Stimulated activated CD4-positive, alpha-beta T cell treated with anti-CD3 and anti-CD28 coated beads, TNF-alpha, amount 100 ng/mL, for 24 hours (primary cell): ENCODE results near the gene RPS6KA1.
A peak's percentile ranks its signal among the peaks of the same experiment; 100 is the strongest.

Experiments used
- DNase-seq, 3 experiments: peaks; one replicate each; pipeline ENCODE4 v3.0.0-alpha.2; 2020; ENCODE audit warnings: low read depth in 3 of 3

RPS6KA1 gene

GRCh38 chr1:26531651-26532131 is 2.1 kb downstream of the RPS6KA1 start:
- no peak for DNase-seq

DNA sequence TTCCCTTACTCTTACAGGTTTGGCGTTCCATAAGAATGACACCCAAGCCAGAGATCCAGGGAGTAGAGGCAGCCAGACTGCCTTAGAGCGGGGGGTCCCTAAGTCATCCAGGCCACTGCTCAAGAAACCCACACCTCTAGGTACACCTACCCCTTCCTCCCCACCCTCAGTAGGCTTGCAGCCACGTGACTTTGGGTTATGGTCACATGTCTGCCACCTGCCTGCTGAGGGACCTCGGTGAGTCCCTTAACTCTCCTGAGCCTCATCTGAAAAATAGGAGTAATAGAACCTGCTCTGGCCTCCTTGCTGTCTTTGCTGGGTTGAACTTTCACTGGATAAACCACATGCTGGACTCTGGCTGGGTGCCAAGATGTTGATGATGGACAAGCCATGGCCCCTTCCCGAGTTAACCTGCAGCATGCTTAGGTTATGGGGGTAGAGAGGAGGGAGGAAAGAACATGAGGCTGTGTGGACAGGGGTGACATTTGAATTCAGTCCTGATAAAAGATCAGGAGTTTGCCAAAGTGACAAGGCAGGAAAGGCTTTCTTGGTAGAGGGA is 4.5 kb downstream of the RPS6KA1 start:
- no peak for DNase-seq

DNA sequence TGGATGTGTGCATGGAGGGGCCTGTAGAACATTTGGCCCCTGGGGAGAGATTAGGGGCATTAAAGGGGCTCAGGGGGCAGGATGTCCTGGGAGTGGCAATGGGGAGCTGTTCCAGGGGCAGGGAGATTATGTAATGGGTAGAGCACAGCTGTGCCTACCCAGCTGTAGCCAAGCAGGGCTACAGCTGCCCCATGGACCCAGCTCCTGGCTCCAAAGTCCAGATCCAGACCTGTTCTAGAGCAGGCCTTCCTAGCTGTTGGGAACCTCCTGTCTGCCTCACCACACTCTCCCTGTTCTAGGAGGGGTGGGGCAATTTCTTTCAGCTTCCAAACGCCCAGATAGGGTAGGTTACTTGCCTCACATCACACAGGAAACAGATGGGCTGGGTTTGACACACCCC is 5.6 kb downstream of the RPS6KA1 start:
- no peak for DNase-seq

DNA sequence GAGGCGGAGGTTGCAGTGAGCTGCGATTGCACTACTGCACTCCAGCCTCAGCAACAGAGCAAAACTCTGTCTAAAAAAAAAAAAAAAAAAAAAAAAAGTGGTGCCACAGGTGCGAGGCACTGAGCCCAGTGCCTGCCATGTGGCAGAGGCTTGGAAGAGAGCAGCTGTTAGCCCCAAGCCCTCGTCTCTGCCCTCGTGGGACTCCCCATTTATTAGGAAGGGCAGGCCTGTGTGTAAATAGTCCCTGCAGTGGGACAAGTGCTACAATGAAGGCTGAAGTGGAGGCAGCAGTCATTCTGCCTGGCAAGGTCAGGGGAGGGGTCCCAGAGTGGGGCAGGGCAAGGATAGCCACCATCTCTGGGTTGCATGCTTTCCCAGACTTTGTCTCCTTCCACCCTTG is 6.5 kb downstream of the RPS6KA1 start:
- DNase-seq = no peak

DNA sequence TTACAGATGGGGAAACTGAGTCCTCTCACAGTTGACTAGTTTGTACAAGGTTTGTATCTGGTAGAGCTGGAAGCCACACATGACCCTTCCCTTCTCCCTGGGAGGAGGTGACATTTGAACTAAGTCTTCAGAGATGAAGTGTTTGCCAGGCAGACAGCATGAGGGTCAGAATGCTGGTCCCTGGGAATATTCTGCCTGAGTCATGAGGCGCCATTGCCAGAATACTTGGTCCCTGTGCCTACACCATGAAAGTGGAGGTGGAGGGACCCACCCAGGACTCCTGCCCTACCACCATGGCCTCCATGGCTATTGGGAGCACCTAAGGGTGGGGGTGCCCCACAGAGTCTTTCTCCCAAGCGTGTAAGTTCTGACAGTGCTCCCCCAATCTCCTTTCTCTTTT is 7.0 kb downstream of the RPS6KA1 start:
- DNase-seq = no peak

DNA sequence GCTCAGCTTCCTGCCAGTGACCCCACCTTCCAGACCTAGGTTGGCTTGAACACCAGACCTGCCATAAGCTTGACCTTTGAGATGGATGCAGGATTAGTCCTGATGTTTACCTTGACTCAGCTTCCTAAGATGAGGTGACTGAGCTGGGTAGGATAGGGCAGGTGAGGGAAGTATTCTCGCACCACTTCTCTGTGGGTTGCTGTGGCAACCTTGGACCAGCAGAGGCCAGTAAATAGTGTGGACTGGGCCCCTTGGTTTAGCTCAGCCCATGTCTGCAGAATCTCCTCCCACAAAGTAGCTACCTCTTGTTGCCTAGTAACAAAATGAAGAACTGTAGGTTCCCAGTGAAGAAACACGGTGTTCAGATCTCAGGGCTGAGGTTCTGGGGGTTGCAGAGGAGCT is 8.4 kb downstream of the RPS6KA1 start:
- no peak for DNase-seq

GRCh38 chr1:26538480-26539412 is 9.2 kb downstream of the RPS6KA1 start:
- DNase-seq = peak in 2 of 3 experiments; percentile 29 to 44

GRCh38 chr1:26539722-26540121 is 10.2 kb downstream of the RPS6KA1 start:
- no peak for DNase-seq

DNA sequence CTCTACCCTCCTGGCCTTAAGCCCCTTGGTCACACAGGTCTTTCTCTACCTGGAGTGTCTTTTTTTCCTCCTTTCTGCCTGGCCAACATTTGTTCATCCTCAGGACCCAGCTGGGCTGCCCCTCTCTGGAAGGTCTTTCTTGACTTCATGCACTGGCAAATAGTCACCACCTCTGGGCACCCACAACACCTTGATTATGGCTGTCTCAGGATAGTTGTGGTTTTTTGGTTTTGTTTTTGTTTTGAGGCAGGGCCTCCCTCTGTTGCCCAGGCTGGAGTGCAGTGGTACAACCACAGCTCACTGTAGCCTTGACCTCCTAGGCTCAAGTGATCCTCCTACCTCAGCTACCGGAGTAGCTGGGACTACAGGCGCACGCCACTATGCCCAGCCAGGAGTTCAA is 10.8 kb downstream of the RPS6KA1 start:
- DNase-seq = no peak

DNA sequence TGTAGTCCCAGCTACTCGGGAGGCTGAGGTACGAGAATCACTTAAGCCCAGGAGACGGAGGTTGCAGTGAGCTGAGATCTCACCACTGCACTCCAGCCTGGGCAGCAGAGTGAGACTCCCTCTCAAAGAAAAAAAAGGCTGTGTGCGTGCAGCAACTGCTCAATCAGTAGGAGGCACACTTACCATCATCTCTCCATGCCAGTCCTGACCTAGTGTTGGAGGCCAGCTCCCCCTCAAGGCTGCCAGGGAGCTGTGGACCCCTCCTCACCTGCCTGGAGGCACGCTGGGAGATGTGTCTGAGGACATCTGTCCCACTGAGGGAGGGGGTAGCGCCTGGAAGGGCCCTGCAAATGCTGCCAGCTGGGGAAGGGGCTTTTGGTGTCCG is 11.9 kb downstream of the RPS6KA1 start:
- DNase-seq = no peak

DNA sequence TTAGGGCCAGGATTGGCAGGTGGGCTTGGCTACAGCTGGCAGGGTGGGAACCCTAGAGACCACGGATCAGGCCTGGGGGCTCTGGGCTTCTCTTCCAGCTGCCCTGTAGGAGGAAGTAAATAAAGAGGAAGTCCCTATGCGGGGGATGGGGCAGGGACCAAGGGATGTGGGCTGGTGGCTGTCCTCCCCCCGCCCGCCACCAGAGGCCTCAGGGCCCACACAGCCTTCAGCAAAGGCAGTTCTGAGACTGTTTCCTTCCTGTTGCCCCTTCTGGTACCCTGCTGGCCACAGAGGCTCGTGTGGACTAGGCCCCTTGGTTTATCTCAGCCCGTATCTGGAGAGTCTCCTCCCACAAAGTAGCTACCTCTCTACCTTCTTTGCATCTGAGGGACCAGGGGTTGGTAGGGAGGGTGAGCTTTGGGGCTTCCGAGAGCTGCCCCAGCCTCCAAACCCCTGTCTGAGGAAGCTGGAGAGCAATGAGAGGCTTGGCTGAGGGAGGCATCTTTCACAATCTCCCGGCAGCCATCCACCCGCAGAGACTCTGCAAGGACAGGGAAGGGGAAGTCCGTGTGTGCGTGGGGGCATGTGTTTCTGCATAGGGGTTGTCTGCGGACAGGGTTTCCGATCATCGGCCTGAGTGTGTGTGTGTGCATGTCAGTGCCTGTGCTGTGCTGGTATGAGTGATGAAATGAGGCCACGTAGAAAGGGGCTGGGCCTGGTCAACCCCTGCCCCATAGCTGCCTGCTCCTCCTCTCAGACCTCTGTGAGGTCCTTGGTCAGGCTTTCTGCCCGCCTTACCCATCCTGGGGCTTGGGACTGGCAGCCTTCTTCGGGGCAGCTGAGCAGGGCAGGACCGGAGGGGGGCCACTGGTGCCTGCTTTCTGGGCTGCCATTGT is 12.5 kb downstream of the RPS6KA1 start:
- DNase-seq = peak; percentile 34 to 82 (median 54)

GRCh38 chr1:26542771-26543451 is 13.3 kb downstream of the RPS6KA1 start:
- DNase-seq = no peak

DNA sequence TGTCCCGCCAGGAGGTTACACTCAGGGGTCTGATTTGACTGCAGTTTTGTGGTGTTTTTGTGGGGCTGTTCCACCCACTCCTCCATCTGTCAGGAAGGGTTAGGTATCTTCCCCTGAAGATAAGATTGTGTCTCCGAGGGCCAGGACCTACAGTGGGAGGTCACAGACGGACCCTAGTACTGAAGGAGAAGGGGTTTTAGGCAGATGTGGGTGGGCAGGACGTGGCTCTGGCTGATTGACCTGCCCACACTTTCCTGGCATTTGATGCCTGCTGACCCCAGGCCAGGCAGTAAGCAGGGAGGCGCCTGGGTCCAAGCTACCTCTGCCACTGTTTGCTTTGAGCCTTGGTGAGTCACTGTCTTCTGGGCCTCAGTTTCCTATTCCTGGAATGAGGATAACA is 13.9 kb downstream of the RPS6KA1 start:
- no peak for DNase-seq

GRCh38 chr1:26544126-26544525 is 14.6 kb downstream of the RPS6KA1 start:
- no peak for DNase-seq

DNA sequence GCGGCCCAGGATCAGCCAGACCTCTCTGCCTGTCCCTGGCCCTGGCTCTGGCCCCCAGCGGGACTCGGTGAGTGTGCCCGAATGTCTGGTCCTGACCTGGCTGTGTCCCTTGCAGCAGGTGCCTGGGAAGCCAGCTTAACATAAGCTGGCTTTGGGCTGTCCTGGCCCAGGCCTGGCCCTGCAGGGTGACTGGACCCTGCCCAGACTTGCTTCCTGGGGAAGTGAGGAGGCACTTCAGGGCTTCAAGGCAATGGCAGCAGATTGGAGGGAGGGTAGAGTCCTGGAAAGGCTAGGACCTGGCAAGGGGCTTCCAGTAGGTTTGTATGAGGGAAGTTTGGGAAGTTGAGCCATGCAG is 16.4 kb downstream of the RPS6KA1 start:
- DNase-seq = no peak

- DNase-seq = no peak
Observed at GRCh38 chr1:26546375-26546774, 16.8 kb downstream of the RPS6KA1 start.

GRCh38 chr1:26546819-26547218 is 17.3 kb downstream of the RPS6KA1 start:
- no peak for DNase-seq

DNA sequence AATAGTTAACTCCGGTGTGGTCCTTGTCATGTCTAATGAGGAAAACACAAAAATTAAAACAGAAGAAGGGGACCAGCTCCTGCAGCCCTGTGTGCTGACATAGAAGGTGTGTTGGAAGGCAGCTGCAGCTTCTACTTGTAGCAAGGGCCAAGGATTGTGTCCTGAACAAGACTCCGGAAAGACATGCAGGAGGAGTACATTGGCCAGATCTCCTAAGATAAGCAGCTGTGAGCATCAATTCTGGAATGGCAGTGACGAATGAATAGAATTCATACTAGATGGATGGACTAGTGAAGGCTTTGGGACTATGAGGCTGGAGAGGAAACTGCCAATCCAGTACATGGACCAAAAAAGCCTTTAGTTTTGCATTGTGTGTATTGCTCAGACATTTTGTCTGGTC is 19.3 kb downstream of the RPS6KA1 start:
- DNase-seq = no peak

DNA sequence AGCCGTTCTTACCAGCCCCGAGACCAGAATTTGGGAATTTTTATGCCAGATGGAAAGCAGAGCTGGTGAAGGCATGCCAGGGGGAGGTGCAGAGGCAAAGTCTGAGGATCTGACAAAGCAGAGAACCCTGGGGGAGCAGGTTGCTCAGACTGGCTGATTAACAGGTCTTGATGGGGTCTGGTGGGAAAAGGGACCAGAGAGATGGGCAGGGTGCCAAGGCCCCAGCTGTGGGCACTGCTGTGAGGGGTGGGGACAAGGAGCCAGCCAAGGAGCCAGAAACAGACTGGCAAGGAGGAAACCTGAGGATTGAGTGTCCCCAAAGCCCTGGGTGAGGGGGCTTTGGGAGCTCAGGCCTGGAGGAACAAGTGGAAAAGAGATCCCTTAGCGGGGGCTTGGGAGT is 21.4 kb downstream of the RPS6KA1 start:
- DNase-seq = no peak

DNA sequence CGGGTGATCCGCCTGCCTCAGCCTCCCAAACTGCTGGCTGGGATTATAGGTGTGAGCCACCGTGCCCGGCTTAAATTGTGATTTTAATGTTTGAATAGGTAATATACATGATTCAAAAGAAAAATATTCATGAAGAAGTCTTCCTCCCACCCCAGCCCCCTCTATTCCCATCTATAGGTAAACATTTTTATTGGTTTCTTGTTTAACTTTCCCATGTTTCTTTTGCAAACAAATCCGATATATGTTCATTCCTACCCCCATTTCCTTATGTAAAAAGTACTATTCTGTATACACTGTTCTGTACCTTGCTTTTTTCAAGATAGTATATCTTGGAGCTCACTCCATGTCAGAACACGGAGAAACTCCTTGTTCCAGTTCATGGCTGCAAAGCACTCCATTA is 23.2 kb downstream of the RPS6KA1 start:
- DNase-seq = no peak

DNA sequence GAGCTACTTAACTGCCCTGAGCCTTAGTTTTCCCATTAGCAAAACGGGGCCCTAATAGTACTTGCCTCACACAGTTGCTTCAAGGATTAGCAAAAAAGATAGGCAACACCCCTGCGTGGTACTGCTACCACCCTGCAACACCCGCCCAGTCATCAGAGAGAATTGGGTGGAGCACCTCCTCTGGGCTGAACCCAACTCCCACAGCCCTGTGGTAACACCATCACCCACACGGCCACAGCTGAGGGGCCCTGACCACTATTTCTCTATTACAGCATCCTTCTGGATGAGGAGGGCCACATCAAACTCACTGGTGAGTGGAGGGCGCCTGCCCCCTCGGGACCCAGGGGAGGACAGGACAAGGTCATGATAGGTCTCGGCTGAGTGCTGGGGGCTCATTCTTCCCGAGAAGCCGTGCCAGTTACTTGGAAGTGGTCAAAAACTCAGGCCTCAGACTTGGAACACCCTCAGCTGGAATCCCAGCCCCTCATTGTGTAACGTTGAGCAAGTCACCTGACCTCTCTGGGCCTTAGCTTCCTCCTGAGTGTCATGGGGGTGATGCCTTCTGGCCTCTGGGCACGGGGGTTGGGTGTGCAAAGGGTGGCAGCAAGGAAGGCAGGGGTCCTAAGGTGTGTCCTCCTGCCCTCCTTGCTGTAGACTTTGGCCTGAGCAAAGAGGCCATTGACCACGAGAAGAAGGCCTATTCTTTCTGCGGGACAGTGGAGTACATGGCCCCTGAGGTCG is 24.6 kb downstream of the RPS6KA1 start:
- no peak for DNase-seq
